ENCODE data around the gene G0S2.
A peak's percentile ranks its signal among the peaks of the same experiment; 100 is the strongest.
"Not testable (repeated sequence)": the region's sequence is repeated elsewhere in the genome, so short reads cannot be mapped to it uniquely, and the experiment has no call there.

The G0S2 gene

DNA sequence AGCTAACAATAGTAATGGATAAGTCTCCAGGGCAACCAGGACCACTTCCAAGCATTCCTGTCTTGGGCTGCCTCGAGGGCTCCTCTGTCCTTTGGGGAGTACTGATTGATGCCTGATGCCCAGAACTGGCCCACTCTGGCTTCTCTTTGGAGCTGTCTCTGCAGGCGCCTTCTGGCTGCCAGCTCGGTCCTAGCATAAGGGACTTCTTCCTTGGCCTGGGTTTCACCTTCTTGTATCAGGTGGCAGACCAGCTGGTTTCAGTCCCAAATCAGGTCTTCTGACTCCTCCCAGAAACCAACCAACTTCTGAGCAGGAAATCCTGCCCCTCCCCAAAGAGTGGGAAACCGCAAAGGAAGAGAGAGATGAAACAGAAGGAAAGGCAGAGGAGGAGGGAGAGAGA is 10.6 kb downstream of the G0S2 start:
- DNase-seq = peak; percentile 21

DNA sequence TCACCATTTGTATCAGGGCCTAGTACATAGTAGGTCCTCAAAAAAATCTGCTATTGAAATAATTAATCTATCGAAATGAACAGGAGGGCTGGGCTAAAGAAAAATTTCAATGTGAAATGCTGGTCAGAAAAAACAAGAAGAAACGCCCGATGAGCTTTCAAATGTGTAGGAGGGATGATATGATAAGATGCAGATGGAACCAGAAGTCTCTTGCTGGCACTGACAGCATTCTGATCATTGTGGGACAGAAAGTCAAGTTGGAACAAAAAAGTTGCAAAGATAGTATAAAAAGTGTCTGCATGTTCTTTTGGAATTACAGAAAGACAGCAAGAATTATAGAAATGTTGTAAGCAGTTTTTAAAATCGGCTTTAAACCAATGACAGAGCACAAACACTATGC is 11.1 kb downstream of the G0S2 start:
- no peak for DNase-seq

DNA sequence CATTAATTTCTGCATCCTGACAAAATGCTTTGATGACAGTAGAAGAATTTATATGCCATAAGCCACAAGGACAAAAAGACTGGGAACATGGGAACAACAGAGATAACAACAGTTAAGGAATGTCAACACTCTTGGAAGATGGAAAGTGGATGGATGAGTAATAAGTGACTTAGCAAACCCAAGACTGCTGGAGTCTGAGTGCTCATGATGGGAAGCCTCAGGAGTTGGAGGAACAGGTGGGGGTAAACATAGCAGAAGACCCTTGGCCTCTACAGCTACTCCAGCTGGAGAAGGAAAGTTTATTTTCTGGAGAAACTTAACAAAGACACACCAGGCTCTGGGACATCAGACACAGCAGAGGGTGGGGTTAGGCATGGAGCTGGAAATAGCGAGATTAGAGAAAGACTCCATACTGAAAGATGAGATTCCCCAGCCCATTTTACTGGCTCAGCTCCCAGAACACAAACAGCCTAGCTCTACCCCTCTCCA is 13.6 kb downstream of the G0S2 start:
- no peak for DNase-seq

DNA sequence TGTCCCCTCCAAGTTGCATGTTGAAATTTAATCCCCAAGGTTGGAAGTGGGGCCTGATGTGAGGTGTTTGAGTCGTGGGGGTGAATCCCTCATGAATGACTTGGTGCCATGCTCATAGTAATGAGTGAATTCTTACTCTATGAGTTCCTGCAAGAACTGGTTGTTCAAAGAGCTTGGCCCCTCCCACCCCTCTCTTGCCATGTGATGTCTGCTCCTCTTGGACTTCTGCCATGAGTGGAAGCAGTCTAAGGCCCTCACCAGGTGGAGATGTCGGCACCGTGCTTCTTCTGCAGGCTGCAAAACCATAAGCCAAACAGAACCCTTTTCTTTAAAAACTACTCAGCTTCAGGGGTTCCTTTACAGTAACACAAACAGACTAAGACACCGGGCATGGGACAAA is 14.3 kb downstream of the G0S2 start:
- DNase-seq = no peak

DNA sequence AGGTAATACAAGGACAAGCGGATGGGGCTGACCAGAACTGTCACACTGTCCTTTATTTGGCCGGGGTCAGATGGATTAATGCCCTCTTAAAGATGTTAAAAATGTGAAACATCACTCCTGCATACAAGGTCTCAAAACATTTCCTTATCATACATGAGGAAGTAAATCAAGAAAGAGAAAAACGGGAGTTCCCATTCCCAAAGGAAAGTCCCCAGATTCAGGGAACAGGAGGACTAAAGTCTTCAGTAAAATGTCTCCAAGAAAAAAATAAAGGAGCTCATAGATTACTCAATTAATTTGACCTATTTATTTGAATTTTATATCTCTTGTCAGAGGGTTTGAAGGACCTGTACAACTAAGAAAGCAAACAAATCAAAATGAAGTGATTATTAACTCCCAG is 16.0 kb downstream of the G0S2 start:
- DNase-seq = no peak

DNA sequence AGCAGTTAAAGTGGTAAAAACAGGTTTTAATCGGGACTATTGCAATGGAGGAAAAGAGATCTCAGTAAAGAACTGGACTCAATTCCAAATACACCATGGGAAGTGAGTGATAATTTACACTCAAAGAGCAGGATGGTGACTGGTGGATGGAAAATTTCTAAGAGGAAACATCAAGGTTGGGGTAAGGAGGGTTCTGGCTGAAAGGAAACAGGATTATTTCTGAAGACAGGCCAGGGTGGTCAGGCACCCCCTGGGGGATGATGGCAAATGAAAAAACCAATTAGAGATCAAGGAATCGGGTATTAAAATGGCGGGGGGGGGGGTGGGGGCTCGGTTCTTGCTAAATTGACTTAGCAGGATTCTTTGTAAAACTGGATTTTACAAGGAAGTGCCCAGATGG is 17.1 kb downstream of the G0S2 start:
- DNase-seq = no peak

DNA sequence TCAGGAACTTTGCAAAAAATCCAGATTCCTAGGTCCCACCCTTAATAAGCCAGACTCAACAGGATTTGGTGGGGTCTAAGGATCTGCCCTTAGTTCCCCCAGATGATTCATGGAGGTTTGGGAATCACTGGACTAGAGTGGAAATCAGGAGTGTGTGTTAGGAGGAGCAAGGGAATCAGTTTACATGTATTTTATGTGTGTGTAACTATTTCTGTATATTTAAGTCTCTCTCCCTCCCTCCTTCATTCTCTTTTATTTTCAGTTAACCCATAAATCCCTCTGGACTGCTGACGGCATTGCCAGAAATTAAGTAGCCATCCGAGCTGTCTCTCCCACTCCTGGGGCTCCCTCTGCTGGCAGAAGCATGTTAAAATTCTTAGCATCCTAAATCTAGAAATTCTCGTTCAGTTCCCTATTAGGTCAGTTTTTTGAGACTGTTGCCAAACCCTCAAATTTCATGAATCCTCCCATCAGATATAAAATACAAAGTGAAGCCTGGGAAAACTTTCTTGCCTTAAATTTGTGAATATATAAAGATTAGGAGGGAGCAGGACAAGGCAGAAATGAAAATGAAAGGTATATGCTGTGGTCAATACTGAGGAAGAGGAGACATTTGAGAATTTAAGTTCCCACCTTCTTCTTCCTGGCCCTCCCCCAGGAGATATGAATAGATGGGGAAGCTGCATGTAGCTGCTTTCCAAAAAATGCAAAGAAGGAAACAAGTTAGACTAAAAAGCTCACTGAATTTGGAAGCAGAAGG is 17.7 kb downstream of the G0S2 start:
- peak; percentile 74 for DNase-seq

DNA sequence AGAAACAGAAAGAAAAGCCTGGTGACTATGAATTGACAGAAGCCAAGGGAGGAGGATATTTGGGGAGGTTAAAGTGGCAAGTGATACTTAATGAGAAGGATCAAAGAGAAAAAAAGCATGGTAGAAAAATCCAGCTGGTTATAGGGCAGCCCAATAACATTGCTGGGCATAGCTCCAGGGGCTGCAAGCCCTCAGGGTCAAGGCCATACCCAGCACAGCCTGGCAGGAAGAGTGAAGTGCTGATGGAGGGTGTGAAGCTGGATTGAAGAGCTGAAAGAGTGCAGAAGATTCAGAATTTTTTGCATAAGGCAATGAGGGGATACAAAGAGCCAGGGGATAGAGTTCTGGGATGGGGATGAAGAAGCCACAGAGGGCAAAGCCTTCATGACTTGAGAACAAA is 21.5 kb downstream of the G0S2 start:
- no peak for DNase-seq

DNA sequence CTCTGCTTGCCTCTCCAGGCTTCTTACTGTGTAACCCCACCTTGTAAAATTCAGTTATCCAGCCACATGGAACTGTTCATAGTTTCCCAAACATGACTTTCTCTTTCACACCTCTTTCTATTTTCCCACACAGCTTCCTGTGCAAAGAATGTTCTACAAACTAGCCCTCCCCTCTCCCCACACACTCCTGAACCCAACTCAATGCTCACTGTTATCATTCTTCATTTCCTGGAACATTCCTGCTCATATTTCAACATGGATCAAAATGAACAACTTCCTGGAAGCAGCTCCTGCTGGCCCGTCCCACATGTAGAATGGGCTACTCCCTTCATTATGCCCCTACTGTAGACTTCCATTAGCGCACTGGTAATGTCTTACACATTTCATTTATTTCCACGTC is 21.9 kb downstream of the G0S2 start:
- no peak for DNase-seq

DNA sequence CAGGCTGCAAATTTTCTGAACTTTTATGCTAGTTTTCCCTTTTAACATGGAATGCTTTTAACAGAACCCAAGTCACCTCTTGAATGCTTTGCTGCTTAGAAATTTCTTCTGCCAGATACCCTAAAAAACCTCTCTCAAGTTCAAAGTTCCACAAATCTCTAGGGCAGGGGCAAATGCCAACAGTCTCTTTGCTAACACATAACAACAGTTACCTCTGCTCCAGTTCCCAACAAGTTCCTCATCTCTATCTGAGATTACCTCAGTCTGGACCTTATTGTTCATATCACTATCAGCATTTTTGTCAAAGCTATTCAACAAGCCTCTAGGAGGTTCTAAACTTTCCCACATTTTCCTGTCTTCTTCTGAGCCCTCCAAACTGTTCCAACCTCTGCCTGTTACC is 25.5 kb downstream of the G0S2 start:
- DNase-seq = not testable (repeated sequence)

DNA sequence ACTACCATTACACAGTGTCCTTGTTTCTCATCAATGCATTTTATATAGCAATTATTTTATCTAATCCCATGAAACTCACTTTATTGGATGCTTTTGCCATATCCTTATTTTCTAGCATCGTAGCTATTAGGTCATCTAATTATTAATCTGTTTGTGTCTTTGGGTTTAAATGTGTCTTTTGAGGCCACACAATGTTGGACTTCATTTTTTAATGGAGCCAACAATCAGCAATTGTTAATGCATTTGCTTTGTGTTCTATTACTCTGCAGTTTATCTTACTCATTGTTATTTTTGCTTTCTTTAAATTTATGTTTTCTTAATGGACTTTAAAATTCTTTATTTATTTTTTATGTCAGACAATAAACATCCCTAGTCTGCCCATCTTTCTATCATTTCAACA is 27.6 kb downstream of the G0S2 start:
- no peak for DNase-seq

DNA sequence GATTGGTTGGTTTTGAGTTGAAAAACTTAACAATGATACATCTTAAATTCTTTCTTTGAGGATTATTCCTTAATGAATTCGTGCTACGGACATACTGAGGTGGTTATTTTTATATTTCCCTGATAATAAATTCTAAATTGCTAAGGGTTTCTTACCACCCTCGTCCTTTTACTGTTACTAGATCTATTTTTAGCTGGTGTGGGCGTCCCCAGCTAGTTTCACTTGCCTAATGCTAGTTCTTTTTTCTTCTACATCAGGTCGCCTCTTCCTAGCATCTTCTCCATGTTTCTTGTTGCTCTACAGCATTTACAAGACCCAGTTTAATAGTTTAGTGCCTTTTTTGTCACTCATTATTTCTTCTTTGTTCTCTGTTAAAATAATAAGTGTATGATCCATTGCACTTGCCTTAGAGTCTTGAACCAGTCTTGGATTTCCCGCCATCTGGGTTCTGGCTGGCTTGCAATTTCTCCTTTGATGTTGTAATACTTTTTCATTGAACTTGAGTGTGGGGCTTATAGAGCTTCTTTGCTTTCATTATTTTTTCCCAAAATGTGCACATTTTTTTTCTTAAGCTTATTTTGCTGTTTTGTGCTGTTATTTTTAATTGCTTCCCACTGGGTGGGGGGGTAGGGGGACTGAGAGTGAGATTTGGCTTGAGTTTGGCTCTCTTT is 28.8 kb downstream of the G0S2 start:
- peak; percentile 12 for DNase-seq

DNA sequence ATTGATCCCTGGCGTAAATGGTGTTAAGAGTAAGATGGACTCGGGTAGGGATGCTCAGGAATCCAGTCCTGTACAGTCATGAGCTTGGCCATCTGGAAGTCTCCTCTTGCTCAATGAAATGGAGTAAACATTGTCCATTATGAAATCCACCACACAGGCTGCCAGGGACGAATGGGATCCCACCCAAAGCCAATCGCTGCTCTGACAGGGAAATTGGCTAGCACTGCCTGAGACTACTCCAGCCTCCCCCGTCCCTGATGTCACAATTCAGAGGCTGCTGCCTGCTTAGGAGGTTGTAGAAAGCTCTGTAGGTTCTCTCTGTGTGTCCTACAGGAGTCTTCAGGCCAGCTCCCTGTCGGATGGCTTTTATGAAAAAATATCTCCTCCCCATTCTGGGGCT is 29.4 kb downstream of the G0S2 start, which contains the start of gene HSD11B1:
Gene HSD11B1, plus strand, starts transcription at position 263 of the 400 bp plus-strand sequence. Its CDS starts 97 bp downstream, at position 360.
- no peak for DNase-seq

DNA sequence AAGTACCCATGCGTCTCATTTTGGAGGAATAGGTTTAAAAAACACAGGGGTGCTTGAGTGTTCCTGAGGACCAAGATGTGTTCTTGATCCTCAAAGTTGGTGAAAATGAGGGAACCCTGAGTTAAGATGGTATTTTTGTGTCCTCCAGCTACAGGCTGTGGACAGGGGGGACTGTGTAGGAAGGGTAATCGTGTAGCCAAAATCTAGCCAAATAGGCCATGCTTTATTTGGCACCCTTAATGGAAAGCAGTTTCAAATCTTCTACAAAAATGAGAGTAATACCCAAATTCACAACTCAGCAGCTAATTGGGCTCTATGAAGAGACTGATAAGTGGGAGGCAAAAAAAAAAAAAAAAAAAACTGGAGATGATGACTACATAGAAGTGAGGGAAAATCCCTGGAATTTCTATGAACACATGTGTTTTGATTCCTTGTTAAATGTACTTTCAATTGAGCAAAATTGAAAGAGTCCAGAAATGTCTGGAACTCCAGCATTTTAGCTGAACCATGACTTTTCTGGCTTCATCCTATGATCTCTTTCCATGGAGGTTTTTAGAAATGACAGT is 29.9 kb downstream of the G0S2 start:
- DNase-seq = no peak

DNA sequence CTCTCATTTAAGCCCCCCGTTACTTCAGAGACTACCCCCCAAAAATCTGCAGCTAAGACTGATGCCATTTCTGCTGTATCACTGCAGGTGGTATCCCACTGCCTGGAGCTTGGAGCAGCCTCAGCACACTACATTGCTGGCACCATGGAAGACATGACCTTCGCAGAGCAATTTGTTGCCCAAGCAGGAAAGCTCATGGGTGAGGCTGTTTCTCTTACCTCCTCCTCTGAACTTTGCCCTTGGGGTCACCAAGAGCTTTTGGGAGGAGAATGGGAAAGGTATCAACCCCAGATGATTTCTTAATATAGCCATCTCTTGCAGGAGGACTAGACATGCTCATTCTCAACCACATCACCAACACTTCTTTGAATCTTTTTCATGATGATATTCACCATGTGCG is 31.4 kb downstream of the G0S2 start:
- no peak for DNase-seq

DNA sequence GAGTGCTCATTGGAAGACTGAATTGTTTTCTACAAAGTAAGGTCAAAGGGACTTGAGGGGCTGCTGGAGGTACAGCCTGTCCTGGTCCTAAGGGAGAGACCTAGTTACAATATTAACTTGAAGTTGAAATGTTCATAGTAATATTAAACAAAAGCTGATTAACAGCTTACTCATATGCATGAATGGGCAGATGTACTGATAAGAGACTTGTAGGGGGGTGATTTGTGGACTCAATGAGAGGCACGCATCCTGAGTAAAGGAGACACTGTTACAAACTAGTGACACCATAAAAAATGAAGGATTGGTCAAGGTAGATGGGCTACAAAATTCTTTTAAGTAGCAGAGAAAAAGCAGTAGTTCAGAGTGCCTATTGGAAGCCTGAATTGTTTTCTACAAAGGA is 32.1 kb downstream of the G0S2 start:
- no peak for DNase-seq

DNA sequence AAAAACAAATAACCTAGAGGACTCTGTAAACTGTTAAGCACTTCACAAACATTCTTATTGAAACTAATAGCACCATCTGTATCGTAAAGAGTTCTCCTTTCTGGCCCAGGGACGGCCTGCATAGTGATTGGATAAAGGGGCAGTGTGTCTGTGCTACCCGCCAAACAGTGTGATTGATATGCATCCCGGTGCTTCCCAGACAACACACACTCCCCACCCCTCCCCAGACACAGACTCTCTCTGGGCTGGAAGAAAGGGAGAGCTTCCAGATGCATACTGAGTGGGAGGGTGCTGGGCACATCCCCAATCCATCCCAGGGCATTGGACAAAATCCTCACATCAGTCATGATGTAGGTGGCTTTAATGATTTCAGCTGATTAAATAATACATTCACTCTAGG is 33.1 kb downstream of the G0S2 start:
- no peak for DNase-seq

DNA sequence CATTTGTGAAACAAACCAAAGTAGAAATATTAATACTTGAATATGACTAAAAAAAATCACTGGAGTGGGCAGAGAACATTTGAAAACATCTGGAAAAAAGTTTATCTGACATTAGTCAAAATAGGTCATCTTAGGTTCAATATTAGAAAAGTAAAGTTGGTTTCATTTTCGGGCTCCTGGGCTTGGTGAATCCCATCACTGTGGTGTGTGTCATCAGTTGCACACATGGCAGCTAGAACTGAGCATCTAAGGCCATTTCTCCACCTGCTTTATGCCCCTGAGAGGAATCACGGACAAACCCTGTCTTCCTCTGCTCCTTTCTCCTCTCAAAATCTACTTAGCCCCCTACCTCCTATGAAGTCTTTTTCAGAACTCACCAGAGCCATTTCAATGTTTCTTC is 34.9 kb downstream of the G0S2 start:
- DNase-seq = peak; percentile 33

DNA sequence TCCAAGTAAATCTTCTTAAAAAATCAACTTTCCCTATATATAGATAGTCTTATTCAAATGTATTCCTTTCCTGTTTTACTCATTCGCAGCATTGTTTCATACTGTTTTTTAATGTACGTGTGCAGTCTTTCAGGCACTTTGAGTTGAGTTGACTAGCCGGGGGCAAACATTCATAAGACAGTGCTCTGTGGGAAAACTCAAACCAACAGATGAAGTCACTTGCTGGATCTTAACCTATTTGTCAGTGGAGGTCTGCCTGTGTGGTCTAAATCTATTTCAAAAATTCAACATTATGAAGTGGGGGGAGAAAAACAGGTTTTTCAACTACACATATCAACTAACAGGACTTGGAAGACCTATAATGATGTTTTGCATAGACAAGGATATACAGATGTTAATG is 35.6 kb downstream of the G0S2 start:
- no peak for DNase-seq

DNA sequence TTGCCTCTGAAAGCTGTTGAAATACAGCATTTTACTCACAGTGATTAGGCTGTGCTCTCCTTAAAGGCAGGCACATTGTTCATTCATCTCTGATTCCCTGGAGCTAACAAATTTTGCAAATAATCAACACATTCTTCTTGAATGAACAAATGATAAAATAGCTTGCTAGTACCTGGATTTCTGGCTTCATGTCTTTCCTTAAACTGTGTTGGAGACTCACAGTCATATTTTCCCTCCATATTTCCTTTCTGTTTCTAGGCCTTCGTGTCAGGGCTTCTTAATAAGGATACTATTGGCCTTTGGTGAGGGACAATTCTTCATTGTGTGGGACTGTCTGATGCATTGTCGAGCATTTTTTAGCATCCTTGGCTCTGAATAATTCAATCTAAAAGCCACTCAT is 39.1 kb downstream of the G0S2 start:
- DNase-seq = no peak

DNA sequence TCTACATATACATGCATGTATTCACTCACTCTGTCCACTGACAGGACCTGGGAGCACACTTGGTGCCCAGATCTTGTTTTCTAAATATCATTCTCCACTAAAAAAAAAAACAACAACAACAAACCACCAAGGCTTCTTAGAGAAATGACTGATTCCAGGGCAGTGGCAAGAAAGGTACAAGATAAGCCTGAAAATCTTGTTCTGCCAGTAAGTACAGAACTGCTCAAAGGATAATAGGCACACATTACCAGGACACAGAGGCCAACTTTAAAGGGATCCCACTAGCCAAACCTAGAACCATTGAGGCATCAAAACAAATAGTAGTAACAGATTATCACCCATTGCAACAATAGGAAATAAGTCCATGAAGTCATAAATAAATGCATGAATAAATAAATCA is 40.1 kb downstream of the G0S2 start:
- DNase-seq = no peak

DNA sequence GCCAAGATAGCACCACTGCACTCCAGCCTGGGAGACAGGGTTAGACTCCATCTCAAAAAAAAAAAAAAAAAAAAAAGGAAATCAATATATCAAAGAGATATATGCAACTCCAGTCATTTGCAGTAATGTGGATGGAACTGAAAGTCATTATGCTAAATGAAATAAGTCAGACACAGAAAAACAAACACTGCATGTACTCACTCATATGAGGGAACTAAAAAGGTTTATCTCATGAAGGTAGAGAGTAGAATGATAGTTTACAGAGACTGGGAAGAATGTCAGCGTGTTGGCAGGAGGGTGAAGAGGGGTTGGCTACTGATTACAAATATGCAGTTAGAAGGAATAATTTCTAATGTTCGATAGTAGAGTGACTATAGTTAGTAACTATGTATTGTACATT is 42.6 kb downstream of the G0S2 start:
- no peak for DNase-seq

DNA sequence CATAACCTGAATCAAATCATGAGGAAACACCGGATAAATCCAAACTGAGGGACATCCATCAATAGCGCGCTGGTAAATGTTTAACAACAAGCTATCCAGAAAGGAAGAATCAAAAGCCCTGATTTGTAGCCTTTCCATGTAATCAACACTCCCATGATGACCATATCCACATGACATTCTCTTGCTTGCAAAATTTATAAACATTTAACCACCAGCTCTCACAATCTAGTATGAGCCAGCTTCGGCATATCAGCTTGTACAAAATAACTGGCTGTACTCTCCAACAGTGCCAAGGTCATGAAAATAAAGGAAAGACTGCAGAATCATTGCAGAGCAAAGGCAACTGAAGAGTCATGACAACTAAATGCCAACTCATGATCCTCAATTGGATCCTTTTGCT is 45.1 kb downstream of the G0S2 start:
- DNase-seq = no peak

DNA sequence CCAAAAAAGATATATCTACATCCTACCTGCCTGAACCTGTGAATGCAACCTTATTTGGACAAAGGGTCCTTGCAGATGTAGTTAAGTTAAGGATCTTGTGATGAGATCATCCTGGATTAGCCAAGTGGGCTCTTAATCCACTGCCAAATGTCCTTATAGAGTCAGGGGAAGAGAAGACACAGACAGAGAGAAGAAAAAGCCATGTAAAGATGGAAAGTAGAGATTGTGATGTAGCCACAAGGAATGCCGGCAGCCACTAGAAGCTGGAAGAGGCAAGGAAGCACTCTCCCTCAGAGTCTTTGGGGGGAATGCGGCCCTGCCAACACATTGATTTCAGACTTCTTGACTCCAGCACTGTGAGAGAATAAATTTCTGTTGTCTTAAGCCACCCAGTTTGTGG is 45.6 kb downstream of the G0S2 start:
- no peak for DNase-seq

Measured in activated naive CD4-positive, alpha-beta T cell treated with Interleukin-2 at 50 U/mL for 16 hours (primary cell).